A172 (cell line): ENCODE measurements around the gene CCAR1. TPM values are rescaled to one million over a fixed set of nuclear protein-coding genes. Genes with fewer than 3 reads are reported as not detected.
A peak's percentile ranks its signal among the peaks of the same experiment; 100 is the strongest.
"Not testable (repeated sequence)": the region's sequence is repeated elsewhere in the genome, so short reads cannot be mapped to it uniquely, and the experiment has no call there.

Source experiments
- DNase-seq: peaks from one replicate; pipeline ENCODE4 v3.0.0-alpha.2; 2015; ENCODE audit warnings: low spot score
- total RNA-seq: library from RNA; depleted of rRNA; stranded (reverse); fragments of >200 nt; shearing (Covaris generic); gene quantifications from 2 replicates; pipeline ENCODE4 v1.2.3, GENCODE V29; 2014; rRNA removed

The CCAR1 gene, protein sequence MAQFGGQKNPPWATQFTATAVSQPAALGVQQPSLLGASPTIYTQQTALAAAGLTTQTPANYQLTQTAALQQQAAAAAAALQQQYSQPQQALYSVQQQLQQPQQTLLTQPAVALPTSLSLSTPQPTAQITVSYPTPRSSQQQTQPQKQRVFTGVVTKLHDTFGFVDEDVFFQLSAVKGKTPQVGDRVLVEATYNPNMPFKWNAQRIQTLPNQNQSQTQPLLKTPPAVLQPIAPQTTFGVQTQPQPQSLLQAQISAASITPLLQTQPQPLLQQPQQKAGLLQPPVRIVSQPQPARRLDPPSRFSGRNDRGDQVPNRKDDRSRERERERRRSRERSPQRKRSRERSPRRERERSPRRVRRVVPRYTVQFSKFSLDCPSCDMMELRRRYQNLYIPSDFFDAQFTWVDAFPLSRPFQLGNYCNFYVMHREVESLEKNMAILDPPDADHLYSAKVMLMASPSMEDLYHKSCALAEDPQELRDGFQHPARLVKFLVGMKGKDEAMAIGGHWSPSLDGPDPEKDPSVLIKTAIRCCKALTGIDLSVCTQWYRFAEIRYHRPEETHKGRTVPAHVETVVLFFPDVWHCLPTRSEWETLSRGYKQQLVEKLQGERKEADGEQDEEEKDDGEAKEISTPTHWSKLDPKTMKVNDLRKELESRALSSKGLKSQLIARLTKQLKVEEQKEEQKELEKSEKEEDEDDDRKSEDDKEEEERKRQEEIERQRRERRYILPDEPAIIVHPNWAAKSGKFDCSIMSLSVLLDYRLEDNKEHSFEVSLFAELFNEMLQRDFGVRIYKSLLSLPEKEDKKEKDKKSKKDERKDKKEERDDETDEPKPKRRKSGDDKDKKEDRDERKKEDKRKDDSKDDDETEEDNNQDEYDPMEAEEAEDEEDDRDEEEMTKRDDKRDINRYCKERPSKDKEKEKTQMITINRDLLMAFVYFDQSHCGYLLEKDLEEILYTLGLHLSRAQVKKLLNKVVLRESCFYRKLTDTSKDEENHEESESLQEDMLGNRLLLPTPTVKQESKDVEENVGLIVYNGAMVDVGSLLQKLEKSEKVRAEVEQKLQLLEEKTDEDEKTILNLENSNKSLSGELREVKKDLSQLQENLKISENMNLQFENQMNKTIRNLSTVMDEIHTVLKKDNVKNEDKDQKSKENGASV
- 43.1 and 62.3 TPM in 2 replicates for total RNA-seq

DNA sequence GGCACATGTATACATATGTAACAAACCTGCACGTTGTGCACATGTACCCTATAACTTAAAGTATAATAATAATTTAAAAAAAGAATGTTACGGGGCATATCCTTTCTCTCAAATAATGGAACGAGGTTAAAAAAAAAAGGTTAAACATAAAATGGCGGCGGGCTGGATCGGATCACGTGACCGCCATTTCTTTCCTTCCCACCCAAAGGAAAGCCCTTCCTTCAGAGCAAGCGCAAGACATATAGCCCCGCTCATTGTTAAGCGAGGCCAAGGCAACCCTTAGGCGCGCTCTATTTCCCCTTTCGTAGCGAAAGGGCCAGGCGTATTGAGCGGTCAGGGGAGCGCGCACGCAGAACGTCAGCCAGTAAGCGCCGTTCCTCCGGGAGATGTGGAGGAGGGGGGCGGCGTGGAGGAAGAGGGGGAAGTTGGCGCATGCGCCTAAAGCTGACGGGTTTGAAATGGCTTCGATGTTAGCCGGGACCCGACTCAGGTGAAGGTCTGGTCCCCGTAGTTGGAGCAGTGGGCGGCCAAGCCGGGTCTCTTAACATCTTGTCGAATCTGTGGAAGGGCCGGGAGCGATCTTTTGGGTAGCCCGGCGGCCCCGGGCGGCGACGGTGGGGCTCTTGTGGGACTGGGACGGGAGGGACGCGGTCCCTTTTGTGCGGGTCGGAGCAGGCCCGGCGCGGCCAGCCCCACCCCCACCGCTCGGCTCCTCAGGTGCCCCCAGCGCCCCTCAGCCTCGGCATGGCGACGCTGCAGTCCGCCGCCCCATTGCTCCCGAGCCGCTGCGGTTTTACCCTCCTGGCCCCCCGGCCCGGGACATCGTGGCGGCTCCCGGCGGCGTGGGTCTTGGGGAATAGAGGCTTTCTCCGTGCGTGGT, at the start of gene CCAR1:
CCAR1 (plus strand) TSS at position 447 of the 880 bp plus-strand sequence. CDS start 1,266 bp downstream, outside the sequence.
- DNase-seq, result peak; percentile 98

- no peak for DNase-seq
These were observed 36.6 kb upstream of the CCAR1 start for GRCh38 chr10:68684413-68684812.

DNA sequence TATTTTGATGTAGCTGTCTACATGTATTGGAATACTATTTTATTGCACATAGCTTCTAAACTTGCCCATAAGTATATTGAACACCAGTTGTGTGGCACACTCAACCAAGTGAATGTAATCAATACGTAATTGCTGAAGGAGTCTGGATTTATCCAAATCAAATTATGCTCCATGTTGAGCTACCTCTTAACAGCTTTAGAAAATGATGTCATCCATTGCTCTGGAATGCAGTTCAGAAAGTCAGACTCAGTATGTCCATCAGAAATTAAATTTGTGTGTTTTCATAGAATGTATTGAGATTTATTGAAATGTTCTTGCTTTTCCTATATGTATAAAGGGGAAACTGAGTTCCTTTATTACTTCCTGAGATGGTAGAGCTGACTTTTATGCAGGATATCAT, 25.0 kb upstream of the CCAR1 start:
- no peak for DNase-seq

- no peak for DNase-seq
These were observed 23.9 kb upstream of the CCAR1 start for GRCh38 chr10:68697106-68697505.

DNA sequence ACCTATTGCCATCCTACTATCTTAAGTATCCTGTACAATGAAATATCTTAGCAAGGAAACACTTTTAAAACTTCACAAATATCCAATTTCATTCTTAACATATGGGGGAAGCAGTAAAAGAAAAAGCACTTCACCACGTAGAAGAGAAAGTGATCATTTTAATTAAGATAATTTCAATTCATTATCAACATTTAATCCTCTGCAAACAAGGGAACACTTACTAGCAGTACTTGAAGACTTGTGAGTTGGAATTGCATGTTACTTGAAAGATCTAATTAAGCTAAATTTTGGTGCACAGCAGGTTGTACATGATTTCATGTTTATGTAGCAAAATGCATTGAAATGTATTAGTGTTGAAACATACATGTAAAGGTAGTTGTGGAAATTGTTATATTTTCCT, 20.8 kb upstream of the CCAR1 start:
- no peak for DNase-seq

DNA sequence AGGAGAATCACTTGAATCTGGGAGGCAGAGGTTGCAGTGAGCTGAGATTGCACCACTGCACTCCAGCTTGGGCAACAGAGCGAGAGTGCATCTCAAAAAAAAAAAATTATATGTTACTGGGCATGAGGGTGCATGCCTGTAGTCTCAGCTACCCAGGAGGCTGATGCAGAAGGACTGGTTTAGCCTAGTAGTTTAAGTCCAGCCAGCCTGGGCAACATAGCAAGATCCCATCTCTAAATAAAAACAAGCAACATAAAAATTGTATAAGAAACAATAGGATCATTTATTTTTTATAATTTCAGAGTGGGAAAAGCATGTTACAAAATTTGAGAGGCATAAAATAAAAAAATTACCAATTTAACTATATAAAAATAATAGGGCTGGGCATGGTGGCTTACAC, 15.5 kb upstream of the CCAR1 start:
- DNase-seq, result no peak

DNA sequence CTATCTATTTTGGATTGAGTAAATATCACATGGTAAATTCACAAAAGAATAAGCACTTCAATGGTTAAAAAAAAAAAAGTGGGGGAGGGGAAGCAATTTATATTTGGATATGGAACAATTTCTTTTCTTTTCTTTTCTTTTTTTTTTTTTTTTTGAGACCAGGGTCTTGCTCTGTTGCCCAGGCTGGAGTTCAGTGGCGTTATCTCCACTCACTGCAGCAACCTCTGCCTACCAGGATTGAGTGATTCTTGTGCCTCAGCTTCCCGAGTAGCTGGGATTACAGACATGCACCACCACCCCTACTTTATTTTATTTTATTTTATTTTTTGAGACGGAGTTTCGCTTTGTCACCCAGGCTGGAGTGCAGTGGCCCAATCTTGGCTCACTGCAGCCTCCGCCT, 12.1 kb upstream of the CCAR1 start:
- not testable (repeated sequence) for DNase-seq

GRCh38 chr10:68713065-68713464, 8.0 kb upstream of the CCAR1 start:
- not testable (repeated sequence) for DNase-seq

DNA sequence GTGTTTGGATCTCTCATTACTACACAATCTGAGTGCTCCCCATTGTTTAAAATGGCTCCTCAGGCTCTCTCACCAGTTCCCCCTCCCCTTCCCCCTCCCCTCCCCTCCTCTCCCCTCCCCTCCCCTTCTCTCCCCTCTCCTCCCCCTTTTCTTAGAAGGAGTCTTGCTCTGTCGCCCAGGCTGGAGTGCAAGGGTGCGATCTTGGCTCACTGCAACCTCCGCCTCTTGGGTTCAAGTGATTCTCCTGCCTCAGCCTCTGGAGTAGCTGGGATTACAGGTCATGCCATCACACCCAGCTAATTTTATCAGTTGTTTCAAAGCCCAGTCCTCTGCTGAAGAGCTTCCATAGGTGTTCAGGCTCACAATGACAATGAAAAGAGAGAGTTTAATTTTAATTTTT, 3.6 kb upstream of the CCAR1 start:
- no peak for DNase-seq

GRCh38 chr10:68721673-68722335, 765 bp downstream of the CCAR1 start:
- no peak for DNase-seq

DNA sequence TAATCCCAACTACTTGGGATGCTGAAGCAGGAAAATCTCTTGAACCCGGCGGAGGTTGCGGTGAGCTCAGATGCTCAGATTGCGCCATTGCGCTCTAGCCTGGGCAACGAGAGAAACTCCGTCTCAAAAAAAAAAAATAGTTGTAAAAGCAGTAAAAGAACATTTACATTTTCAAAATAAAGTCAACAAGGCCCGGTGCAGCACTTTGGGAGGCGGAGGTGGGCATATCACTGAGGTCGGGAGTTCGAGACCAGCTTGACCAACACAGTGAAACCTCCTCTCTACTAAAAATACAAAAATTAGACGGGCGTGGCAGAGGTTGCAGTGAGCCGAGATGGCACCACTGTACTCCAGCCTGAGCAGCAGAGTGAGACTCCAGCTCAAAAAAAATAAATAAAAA, 4.0 kb downstream of the CCAR1 start:
- DNase-seq, result no peak

GRCh38 chr10:68727146-68727545, 6.1 kb downstream of the CCAR1 start:
- DNase-seq, result no peak

DNA sequence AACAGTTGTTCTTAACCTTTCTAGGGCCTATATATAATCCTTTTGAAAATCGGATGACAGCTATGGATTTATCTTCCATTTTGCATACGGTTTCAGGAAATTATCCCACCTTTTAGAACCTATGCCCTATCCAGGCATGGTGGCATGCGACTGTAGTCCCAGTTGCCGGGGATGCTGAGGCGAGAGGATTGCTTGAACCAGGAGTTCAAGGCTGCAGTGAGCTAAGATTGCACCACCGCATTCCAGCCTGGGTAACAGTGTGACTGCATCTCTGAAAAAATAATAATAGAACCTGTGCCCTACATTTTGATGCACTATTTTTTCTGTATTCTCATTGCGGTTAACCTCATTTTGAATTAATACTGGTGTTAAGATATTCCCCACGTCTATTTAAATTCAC, 11.6 kb downstream of the CCAR1 start:
- DNase-seq, result no peak

DNA sequence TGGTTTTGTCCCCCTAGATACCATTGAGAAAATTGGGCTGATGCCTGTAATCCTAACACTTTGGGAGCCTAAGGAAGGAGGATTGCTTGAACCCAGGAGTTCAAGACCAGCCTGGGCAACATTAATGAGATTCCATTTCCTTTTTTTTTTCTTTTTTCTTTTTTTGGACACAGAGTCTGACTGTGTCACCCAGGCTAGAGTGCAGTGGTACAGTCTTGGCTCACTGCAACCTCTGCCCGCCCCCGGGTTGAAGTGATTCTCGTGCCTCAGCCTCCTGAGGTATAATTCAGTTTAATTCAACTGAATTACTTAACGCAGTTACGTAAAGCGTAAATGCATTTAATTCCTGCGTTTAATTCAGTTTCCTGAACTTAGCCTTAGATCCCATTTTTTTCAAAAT, 13.3 kb downstream of the CCAR1 start:
- no peak for DNase-seq

DNA sequence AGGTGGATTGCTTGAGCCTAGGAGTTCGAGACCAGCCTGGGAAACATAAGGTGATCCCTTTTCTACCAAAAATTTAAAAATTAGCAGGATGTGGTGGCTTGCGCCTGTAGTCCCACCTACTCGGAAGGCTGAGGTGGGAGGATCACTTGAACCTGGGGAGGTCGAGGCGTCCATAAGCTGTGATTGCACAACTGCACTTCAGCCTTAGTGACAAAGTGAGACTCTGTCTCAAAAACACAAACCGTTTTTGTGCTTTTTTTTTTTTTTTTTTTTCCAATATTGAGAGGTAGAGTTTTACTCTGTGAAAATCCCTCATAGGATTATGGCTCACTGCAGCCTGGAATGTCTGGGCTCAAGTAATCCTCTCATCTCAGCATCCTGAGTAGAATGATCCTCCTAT, 14.1 kb downstream of the CCAR1 start:
- DNase-seq, result no peak

GRCh38 chr10:68735739-68736138, 14.7 kb downstream of the CCAR1 start:
- not testable (repeated sequence) for DNase-seq

GRCh38 chr10:68740676-68741075, 19.6 kb downstream of the CCAR1 start:
- DNase-seq, result not testable (repeated sequence)

DNA sequence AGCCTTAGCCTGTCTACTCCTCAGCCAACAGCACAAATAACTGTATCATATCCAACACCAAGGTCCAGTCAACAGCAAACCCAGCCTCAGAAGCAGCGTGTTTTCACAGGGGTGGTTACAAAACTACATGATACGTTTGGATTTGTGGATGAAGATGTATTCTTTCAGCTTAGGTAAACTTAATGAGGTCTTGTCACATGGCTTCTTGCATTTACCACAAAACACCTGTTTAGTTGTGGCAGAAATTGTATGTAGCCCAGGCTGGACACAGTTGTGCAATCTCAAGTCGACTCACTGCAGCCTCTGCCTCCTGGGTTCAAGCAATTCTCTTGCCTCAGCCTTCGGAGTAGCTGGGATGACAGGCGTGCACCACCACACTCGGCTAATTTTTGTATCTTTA, 21.4 kb downstream of the CCAR1 start:
- DNase-seq, result no peak

- DNase-seq, result no peak
These were observed 31.8 kb downstream of the CCAR1 start for GRCh38 chr10:68752711-68753350.

DNA sequence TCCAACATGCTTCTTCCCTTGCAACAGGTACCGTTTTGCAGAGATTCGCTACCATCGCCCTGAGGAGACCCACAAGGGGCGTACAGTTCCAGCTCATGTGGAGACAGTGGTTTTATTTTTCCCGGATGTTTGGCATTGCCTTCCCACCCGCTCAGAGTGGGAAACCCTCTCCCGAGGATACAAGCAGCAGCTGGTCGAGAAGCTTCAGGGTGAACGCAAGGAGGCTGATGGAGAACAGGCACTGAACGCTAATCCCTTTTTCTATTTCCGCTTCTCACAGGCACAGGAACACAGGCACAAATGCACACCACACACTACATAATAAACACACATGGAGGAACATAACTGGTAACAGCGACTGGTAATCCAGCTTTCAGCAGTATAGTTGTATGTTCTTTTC, 35.2 kb downstream of the CCAR1 start:
- DNase-seq, result no peak
